ENCODE results near the gene DGKG. TPM values are rescaled to one million over a fixed set of nuclear protein-coding genes. Genes with fewer than 3 reads are reported as not detected.

The DGKG gene
- total and polyA plus RNA-seq, 7 donors, result 3.6 to 12.1 (median 8.0) TPM

DNA sequence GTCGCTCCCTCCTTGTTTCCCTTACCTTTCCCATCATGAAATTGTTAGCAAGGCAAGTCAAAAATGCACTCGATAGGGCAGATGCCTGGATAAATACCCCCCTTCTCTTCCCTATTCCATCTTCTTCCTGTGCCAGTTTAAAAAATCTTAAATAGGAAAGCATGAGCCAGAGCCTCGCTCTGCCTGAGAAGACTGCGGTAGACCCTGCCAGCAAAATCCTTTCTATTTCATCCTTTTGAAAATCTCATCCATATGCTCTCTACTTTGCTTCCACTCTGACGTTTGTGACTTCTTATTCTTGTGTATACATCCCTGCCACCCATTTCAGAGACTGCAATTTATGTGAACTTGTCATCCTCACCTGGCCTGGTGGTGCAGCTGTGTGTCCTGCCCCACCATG lies 138.6 kb downstream of the DGKG start:
- ATAC-seq (no peak), DNase-seq (no peak)
- intact Hi-C loops (cut with DNase I), result loop anchor here in 1 of 2 donors (2.0 kb wide), 1 partner anchor 15 kb away; no protein-coding TSS in a partner anchor
- Histone ChIP-seq H3K4me3 (no peak overlapping the region), H3K36me3 (ENCODE audit: insufficient read depth in 1 of 2, low read depth in 1 of 2) (no peaks in the 10 kb centered on the region), H3K27ac (peak overlapping the region; percentile 30), H3K27me3 (ENCODE audit: insufficient read depth in 3 of 3, low read length in 2 of 3) (no peaks in the 10 kb centered on the region), H3K9me3 (no peaks in the 10 kb centered on the region), H3K4me1 (peaks cover 78% of the 10 kb centered on the region)
- TF ChIP-seq, protein P1, sequence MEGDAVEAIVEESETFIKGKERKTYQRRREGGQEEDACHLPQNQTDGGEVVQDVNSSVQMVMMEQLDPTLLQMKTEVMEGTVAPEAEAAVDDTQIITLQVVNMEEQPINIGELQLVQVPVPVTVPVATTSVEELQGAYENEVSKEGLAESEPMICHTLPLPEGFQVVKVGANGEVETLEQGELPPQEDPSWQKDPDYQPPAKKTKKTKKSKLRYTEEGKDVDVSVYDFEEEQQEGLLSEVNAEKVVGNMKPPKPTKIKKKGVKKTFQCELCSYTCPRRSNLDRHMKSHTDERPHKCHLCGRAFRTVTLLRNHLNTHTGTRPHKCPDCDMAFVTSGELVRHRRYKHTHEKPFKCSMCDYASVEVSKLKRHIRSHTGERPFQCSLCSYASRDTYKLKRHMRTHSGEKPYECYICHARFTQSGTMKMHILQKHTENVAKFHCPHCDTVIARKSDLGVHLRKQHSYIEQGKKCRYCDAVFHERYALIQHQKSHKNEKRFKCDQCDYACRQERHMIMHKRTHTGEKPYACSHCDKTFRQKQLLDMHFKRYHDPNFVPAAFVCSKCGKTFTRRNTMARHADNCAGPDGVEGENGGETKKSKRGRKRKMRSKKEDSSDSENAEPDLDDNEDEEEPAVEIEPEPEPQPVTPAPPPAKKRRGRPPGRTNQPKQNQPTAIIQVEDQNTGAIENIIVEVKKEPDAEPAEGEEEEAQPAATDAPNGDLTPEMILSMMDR (IDR thresholded peaks at IDR 0.05), result no peak
- 76 to 78% (median 76%) methylated on average over 5 of the region's 5 CpGs for WGBS, 3 donors

DNA sequence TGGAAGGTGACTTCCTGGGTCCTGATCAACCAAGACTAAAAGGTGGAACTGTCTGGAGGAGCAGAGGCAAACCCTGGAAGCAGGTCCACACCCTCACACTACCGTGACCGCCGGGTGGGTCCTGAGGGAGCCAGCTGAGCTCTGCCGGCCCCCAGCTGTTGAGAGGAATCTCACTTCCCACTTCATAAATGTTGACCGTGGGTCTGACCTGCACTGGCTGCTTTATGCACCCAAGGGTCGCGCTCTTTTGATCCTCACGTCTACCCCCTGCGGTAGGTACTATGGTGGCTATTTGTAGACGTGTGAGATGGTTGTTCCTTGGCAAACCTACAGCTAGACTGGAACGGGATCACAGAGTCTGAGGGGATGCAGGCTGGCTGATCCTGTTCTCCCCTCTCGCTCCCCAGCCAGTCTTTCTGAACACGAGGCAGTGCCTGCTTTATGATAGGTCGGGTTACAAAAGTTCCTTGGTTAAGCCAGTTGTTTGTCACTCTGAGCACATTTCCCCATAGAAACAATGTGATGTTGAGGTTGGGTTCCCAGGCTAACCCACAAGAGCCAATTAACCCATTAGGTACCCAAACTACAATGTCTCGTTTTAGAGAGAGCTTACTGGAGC lies 140.2 kb downstream of the DGKG start:
- Histone ChIP-seq H3K4me1 (peaks cover 94% of the 10 kb centered on the region), H3K36me3 (ENCODE audit: insufficient read depth in 1 of 2, low read depth in 1 of 2) (no peaks in the 10 kb centered on the region), H3K9me3 (no peaks in the 10 kb centered on the region), H3K4me3 (no peak overlapping the region), H3K27me3 (ENCODE audit: insufficient read depth in 3 of 3, low read length in 2 of 3) (no peaks in the 10 kb centered on the region), H3K27ac (peak overlapping the region; percentile 90)
- DNase-seq, result peak in 1 of 2 donors; percentile 67
- peak; percentile 49 to 75 (median 64) for ATAC-seq
- TF ChIP-seq, protein P1 (IDR thresholded peaks at IDR 0.05), result no peak
- intact Hi-C loops (cut with DNase I), result loop anchor here in 1 of 2 donors (2.0 kb wide), 2 partner anchors 17 to 113 kb away; partner anchors contain the start of gene ETV5
- WGBS, 3 donors, result 21 to 46% (median 22%) methylated on average over 15 of the region's 15 CpGs

DNA sequence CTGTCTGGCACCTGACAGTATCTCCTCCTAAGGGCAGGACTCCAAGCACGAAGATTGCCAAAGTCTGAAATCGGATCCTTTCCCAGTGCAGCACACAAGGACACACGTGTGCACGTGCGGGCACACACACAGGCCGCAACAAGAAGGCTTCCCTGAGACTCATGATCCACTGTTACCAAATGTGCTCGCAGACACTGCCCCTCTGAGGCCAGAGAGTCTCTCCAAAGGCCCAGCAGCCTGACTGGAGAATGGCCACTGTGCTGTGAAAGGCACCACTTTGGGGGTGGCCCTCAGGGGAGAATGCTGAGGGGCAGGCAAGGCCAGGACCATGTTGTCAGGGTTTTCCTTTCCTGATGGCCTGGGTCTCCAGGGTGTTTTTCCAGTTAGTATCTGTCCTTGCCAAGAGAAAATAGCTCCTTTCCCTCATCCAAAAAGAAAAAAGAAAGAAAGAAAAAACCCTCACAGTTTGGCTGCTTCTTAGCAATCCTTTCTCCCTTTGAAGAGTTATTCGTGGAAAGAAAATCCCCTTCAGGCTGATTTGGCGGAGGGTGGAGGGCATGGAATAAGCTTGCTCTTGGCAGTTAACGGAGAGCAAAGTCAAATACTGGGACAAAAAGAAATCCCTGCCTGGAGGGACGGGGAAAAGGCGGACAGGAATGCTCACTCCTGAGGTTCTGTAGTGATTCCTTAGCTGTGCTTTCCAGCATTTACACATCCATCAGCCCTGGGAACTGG lies 141.0 kb downstream of the DGKG start:
- ATAC-seq, result peak; percentile 76 to 83 (median 81)
- TF ChIP-seq, protein P1 (IDR thresholded peaks at IDR 0.05), result peak; percentile 23
- Histone ChIP-seq H3K27me3 (ENCODE audit: insufficient read depth in 3 of 3, low read length in 2 of 3) (no peaks in the 10 kb centered on the region), H3K4me3 (no peak overlapping the region), H3K36me3 (ENCODE audit: insufficient read depth in 1 of 2, low read depth in 1 of 2) (no peaks in the 10 kb centered on the region), H3K27ac (peak overlapping the region; percentile 90), H3K4me1 (peaks cover 88% of the 10 kb centered on the region), H3K9me3 (no peaks in the 10 kb centered on the region)
- intact Hi-C loops (cut with DNase I), result loop anchor here in 1 of 2 donors (2.0 kb wide), 1 partner anchor 112 kb away; the partner anchor contains the start of gene ETV5
- WGBS, 3 donors, result 25 to 40% (median 27%) methylated on average over 12 of the region's 12 CpGs
- DNase-seq, result peak; percentile 67 to 83

DNA sequence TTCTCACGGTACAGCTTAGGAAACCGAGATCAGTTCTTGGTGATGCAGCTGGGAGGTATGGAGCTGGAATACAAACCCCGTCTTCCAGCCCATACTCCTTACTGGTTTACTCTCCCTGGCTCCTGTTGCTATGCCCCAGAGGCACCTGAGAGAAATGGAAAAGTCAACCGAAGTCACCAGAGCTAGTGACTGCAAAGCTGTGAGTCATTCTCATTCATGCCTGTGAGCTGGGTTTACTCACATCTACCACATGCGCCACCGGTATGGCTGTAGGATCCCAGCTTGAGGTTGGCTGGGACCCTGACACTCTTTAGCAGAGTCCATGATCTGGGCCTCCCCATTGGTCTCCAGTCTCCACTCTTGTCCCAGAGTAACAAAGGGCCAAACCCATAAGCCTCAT lies 141.7 kb downstream of the DGKG start:
- intact Hi-C loops (cut with DNase I), result loop anchor here in 1 of 2 donors (2.0 kb wide), 1 partner anchor 112 kb away; the partner anchor contains the start of gene ETV5
- Histone ChIP-seq H3K4me3 (no peak overlapping the region), H3K27ac (peak overlapping the region; percentile 90), H3K36me3 (ENCODE audit: insufficient read depth in 1 of 2, low read depth in 1 of 2) (no peaks in the 10 kb centered on the region), H3K4me1 (peaks cover 81% of the 10 kb centered on the region), H3K27me3 (ENCODE audit: insufficient read depth in 3 of 3, low read length in 2 of 3) (no peaks in the 10 kb centered on the region), H3K9me3 (no peaks in the 10 kb centered on the region)
- WGBS, 3 donors, result 84 to 89% (median 86%) methylated on average over 6 of the region's 6 CpGs
- DNase-seq (no peak), ATAC-seq (peak; percentile 38 to 52 (median 47))
- TF ChIP-seq, protein P1 (IDR thresholded peaks at IDR 0.05), result no peak

All from psoas muscle (tissue), 8 donors.